GM19468 (cell line): Measurements from ENCODE around the gene RIPOR2.
A peak's percentile ranks its signal among the peaks of the same experiment; 100 is the strongest.

Experiments used
- ATAC-seq: cut with Tn5 transposase; IDR thresholded peaks from one replicate; pipeline ENCODE4 v1.9.1; 2021; ENCODE audit warnings: mild to moderate bottlenecking, moderate library complexity, moderate number of reproducible peaks; ENCODE audit not compliant: unreplicated experiment; ENCODE audit errors: extremely low read depth

The RIPOR2 gene

DNA sequence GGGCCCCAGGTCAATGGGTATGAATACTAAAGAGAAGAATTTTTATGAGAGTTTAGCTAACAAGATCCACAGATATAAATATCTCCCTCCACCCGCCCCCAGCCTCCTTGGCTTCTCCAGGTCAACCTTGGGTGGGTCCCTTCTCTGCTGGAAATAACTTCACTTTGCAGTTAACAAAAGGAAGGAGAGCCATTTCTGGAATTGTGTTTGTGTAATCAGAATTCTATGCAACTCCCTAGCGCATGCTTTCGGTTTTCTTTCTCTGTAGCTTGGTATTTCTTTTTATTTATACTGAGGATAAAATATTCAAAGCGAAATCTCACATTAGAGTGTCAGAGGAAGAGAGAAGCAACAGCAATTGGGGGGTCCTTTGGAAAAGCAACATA, 27.1 kb downstream of the RIPOR2 start:
- ATAC-seq: no peak

GRCh38 chr6:24907919-24908649, 27.7 kb downstream of the RIPOR2 start:
- no peak for ATAC-seq

DNA sequence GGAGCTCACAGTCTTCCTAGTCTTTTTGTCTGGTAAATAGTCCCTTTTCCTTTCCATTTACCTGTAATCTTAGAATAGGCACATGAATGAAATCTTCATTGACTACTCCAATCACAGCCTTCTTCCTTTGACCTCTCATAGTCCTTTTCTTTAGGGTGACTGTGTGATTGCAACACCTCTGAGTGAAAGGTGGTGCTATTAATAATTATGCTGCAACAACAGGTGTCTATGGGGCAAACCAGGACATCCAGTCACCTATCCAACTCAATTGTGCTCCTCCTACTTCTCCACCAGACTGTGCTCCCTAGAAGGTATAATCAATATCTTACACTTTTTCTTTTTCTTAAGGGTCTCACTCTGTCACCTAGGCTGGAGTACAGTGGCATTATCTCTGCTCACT, 29.4 kb downstream of the RIPOR2 start:
- ATAC-seq: no peak

- ATAC-seq: no peak
Measured at GRCh38 chr6:24905483-24905882, 30.3 kb downstream of the RIPOR2 start.

DNA sequence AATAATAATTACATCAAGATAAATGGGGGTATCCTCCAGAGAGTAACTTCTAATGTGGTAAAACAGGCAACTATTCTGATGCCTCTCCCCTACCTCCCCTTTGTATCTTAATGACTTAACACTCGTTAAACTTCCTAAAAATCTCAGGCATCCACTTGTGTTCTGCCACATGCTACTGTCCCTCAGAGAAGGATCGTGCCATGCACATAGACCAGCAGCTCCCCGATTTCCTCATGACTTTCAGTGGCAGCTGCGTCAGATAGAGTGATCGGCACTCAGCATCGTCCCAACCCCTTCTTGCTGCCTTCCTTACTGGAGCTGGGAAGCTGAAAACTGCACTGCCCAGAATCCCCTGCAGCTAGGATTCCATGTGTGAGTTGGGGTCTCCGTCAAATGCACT, 32.1 kb downstream of the RIPOR2 start:
- no peak for ATAC-seq

- ATAC-seq: no peak
Measured at GRCh38 chr6:24902782-24903181, 33.0 kb downstream of the RIPOR2 start.

DNA sequence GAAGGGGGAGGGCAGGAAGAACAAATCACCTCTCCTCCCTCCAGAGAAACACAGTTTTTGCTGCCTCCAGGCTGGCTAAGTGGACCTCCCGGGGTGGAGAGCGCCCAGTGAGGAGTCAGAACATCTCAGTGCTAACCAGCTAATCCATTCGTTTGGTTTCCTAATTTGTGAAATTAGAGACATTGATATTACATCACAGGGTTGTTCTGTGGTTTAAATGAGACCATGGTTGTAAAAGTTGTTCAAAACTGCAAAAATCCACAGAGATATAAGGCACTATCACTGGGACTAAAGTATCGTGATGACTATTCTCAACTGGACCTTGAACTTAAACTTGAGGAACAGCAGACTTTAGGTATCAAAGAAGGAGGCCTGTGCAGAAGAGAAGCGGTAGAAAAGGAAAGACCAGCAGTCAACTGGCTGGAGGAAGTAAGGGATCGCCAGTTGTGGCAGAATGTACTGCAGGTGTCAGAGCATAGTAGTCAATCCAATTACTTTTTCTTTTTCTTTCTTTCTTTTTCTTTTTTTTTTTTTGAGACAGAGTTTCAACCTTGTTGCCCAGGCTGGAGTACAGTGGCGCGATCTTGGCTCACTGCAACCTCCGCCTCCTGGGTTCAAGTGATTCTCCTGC, 33.9 kb downstream of the RIPOR2 start:
- no peak for ATAC-seq

DNA sequence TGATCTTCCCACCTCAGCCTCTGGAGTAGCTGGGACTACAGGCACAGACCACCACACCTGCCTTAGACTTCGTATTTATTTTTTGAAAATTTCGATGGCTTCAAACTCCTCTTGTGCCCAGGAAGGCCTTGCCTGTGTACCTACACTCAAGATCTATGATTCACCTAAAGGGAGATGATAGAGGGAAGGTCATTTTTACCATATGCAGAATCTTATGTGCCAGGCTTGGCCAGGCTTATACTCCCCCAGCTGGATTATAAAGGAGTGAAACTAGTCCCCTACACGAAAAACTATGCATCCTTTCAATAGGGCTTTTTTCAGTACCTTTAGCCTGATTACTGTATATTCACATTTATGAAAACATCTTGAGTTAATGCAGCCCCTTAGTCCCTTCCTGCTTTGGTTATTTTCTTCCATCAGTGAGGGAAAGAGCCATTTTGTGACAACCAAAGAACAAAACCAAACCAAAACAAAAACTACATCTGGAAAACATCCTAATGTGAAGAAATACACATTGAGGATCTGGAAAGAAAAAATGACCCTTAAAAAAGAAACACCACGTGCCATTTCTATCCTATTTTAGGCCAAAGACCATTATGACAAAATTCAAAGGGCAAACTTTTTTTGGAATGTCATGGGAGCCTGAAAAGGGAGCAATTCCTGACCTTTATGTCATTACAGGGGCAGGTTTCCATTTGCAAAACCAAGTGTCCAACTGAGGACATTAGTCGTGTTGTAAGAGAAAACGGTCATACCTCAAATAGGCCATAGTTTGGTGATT, 34.7 kb downstream of the RIPOR2 start:
- ATAC-seq: no peak

DNA sequence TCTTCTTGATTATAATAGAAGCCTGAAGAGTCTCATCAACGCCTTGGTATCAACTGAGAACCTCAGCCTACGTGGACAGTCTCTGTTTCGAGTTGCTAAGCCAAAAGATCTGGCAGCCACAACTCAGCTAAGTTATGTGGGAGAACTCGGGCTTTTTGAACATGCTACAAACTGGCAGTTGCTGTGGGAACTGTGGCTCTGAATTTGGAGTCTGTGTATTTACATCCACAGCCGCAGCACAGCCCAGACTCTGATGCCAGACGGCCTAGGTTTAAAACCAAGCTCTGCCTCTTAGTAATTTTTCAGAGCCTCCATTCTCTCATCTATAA, 35.8 kb downstream of the RIPOR2 start:
- ATAC-seq: no peak

DNA sequence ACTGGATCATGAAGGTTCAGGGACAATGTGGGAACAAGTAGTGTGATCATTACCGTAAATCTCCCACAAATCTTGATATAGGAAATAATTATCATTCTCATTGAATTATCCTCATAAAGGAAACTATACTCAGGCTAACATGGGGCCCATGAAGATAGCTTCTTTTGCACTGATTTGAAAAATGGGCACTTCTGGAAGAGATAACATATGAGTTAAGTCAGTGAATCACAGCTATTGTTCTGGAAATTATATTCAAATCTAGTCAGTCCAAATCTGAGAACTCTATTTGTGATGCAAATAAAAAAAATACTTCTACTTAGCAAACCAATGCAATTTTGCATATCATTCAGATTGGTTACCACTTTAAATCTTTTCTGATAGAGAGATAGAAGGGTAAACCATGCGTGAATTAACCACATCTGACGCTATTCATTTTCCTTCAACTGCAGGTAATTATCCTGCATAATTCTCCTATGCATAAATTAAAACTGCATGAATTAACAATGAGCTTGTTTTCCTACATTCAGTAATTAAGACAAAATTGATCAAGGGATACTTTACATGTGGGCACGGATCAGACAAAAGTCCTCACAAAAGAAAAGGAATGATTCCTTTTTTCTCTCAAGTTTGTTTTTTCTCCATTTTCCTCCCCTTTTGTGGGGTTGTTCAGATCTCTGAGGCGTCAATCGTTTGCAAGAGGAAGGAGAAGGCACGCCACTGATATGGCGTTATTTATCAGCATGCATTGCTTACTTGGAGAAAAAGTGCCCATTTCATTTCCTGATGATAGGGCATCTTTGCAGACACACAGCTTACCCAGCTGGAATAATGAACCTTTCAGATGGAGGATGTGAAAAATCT, 36.4 kb downstream of the RIPOR2 start:
- ATAC-seq: no peak

DNA sequence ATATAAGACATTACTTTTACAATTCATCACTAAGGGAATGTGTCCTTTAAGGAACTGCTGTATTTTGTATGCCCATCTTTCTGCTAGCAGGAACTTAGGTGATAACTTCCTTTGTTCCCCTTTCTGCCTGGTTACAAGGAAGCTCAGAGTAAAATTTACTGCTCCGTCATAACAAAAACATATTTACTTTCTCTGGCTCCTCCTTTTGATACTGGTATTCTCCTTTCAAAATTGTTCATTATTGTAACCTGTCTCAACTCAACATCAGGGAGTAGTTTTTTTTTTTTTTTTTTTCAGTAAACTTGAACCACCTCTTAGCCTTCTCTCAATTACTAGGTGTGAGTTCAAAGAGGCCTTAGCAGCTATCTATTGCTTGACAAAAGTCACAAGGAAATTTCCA, 37.1 kb downstream of the RIPOR2 start:
- ATAC-seq: no peak

- ATAC-seq: no peak
Measured at GRCh38 chr6:24897186-24897585, 38.6 kb downstream of the RIPOR2 start.

DNA sequence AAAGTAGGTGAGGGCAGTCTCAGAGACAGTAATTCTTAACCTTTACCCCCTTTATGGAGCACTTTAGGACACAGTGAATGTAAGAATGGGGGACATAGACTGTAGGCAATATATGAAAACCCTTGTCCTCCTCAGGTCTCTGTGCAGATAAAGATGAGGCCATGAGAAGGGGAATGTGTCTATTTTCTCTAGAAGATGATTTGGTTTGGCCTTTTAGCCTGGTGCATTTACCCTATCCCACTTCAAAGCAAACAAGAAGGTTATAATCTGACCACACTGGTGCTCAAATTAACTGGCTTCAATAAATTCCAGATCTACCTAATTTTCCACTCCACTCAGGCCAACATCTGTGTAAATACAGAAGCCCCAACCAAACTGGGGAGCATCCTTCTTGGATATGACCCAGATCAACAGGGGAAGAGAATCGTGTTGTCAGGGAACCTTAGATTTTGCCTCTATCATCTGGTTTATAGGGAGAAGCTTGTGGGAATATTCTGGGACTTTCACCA, 42.4 kb downstream of the RIPOR2 start:
- no peak for ATAC-seq

DNA sequence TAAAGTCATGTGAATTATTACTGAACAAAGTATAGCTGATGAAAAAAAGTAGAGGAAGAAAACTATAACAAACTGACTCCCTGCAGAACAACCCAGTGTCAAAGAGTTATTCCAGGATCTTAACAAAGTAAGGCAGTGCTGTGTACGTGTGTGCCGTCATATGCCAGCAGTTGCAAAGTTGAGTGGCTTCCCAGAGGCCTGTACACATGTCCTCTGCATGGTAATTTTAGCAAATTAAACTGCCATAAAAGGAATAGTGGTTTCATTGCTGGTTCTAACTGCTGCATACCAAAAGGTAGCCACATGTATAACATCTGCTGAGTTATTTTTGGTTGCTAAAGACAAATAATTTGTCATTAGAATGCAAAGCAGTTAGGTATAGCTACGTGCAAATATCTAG, 44.8 kb downstream of the RIPOR2 start:
- ATAC-seq: no peak

GRCh38 chr6:24890471-24890870, 45.3 kb downstream of the RIPOR2 start:
- ATAC-seq: no peak

GRCh38 chr6:24888715-24889370, 46.9 kb downstream of the RIPOR2 start:
- no peak for ATAC-seq

DNA sequence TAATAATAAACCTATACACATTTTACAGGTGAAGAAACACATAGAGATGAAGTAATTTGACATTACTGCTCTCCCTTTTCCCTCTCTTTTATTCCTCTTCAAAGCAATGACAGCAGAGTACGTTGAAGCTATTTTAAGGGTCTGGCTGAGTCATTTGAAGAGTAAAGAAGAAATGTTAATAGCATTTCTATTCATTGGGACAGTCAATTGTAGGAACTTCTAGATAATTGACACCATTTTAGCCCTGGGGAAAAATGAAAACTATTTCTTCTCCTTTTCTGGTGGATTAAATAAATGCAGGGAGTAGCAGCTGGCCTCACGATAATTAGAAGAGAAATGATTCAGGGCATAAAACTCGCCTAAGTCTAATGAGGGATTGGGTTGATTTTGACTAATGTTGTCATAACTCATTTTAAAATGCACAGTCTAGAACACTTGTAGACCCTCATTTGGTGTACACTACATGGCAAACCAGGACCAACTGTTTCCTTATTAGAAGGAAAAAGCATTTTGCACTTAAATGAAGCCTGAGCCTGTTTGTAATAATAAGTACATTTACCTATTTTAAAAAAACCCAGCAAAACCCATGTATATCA, 48.1 kb downstream of the RIPOR2 start:
- no peak for ATAC-seq

DNA sequence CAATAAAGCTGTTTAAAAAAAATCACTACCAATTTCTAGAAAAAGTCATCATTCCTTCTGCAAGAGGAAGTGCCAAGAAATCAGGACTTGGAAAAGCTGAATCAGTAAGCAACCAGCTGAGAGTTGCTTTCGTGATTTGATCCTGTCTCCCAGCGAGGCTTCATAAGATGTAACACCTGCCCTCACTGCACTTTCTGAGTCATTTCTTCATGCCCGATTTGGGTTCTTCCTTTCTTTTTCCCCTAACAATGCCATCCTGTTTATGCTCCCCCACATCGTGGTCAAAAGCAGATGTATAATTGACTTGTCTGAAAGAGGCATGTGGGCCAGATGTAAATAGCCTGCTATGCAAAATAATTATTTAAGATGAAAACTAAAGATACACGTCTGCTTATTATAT, 52.1 kb downstream of the RIPOR2 start:
- peak; percentile 61 for ATAC-seq

- no peak for ATAC-seq
Measured at GRCh38 chr6:24882835-24883555, 52.8 kb downstream of the RIPOR2 start.
